H1 (cell line): ENCODE measurements around the gene ARF6. TPM values are rescaled to one million over a fixed set of nuclear protein-coding genes. Genes with fewer than 3 reads are reported as not detected.

Experiments used
- ASH2L ChIP-seq: fragments of 200-600, 300-600 bp; sonication (generic); IDR thresholded peaks from one replicate; pipeline ENCODE4 v1.7.1; 2017; ENCODE audit warnings: low read length
- BCL11A ChIP-seq, 2 experiments: IDR thresholded peaks; one replicate each; pipeline ENCODE4 v1.6.1; 2011; ENCODE audit warnings: low read depth in 2 of 2, low read length in 2 of 2, mild to moderate bottlenecking in 2 of 2
- BRCA1 ChIP-seq: IDR thresholded peaks from 2 replicates; pipeline ENCODE4 v1.6.1; 2012; ENCODE audit warnings: low read depth, low read length, improper control_type of control experiment
- CBX5 ChIP-seq: fragments of 300-800, 300-1000 bp; sonication (generic); IDR thresholded peaks from 2 replicates; pipeline ENCODE4 v1.7.1; 2016; ENCODE audit warnings: antibody characterized with exemption, low read length, low read depth
- CEBPB ChIP-seq: IDR thresholded peaks from 2 replicates; pipeline ENCODE4 v1.6.1; 2012; ENCODE audit warnings: low read depth, low read length
- CTBP2 ChIP-seq: IDR thresholded peaks from 2 replicates; pipeline ENCODE4 v1.7.0; 2011; ENCODE audit warnings: borderline replicate concordance, mild to moderate bottlenecking, moderate library complexity, mixed read lengths, low read length; ENCODE audit not compliant: insufficient read depth, insufficient read length
- EP300 ChIP-seq, 2 experiments: IDR thresholded peaks; 1 replicate in 1 of 2; 2 replicates in 1 of 2; pipeline ENCODE4 v1.6.1; 2011 to 2012; ENCODE audit warnings: low read depth in 2 of 2, low read length in 2 of 2, mild to moderate bottlenecking in 2 of 2, borderline replicate concordance in 1 of 2, inconsistent platforms in 1 of 2, moderate library complexity in 1 of 2
- EZH2 ChIP-seq: fragments of 200-600 bp; sonication (generic); IDR thresholded peaks from 2 replicates; pipeline ENCODE4 v1.7.1; 2012; ENCODE audit warnings: low read depth, mild to moderate bottlenecking, moderate library complexity, low read length, inconsistent platforms; ENCODE audit not compliant: severe bottlenecking
- GABPA ChIP-seq: IDR thresholded peaks from 2 replicates; pipeline ENCODE4 v1.6.1; 2011; ENCODE audit warnings: mild to moderate bottlenecking, low read length, moderate library complexity, borderline replicate concordance; ENCODE audit not compliant: insufficient read depth
- HDAC6 ChIP-seq: IDR thresholded peaks from one replicate; pipeline ENCODE4 v1.7.1; 2012; ENCODE audit warnings: low read depth, mild to moderate bottlenecking, inconsistent platforms, low read length, moderate library complexity
- JUND ChIP-seq: IDR thresholded peaks from 2 replicates; pipeline ENCODE4 v1.6.1; 2011; ENCODE audit warnings: mild to moderate bottlenecking, improper control_type of control experiment, low read length
- MAFK ChIP-seq: IDR thresholded peaks from 2 replicates; pipeline ENCODE4 v1.6.1; 2012; ENCODE audit warnings: low read depth, mild to moderate bottlenecking, improper control_type of control experiment, low read length
- NRF1 ChIP-seq: IDR thresholded peaks from 2 replicates; pipeline ENCODE4 v1.6.1; 2011; ENCODE audit warnings: mild to moderate bottlenecking, low read depth, low read length, improper control_type of control experiment
- POLR2A ChIP-seq, 2 experiments: IDR thresholded peaks; 1 replicate in 1 of 2; 2 replicates in 1 of 2; pipeline ENCODE4 v1.6.1; 2011; ENCODE audit warnings: low read depth in 2 of 2, low read length in 2 of 2, mild to moderate bottlenecking in 2 of 2; ENCODE audit errors: control extremely low read depth in 1 of 2
- POU5F1 ChIP-seq: IDR thresholded peaks from 2 replicates; pipeline ENCODE4 v1.6.1; 2011; ENCODE audit warnings: low read depth, mild to moderate bottlenecking, low read length, moderate library complexity
- RAD21 ChIP-seq, 2 experiments: IDR thresholded peaks in 1 of 2; conservative IDR thresholded peaks in 1 of 2; 2 replicates each; pipeline ENCODE4 v1.6.1; 2011; ENCODE audit warnings: low read depth in 2 of 2, low read length in 2 of 2, improper control_type of control experiment in 1 of 2, inconsistent platforms in 1 of 2, mild to moderate bottlenecking in 1 of 2, moderate library complexity in 1 of 2
- RBBP5 ChIP-seq: IDR thresholded peaks from 2 replicates; pipeline ENCODE4 v1.7.1; 2012; ENCODE audit warnings: low read depth, mild to moderate bottlenecking, inconsistent platforms, low read length, moderate library complexity, borderline replicate concordance
- RFX5 ChIP-seq: IDR thresholded peaks from 2 replicates; pipeline ENCODE4 v1.6.1; 2011; ENCODE audit warnings: low read depth, low read length, improper control_type of control experiment, borderline replicate concordance
- SIN3A ChIP-seq, 2 experiments: IDR thresholded peaks in 1 of 2; conservative IDR thresholded peaks in 1 of 2; 2 replicates each; pipeline ENCODE4 v1.6.1; 2011 to 2012; ENCODE audit warnings: low read length in 2 of 2, improper control_type of control experiment in 1 of 2, low read depth in 1 of 2, mild to moderate bottlenecking in 1 of 2
- SIRT6 ChIP-seq: IDR thresholded peaks from one replicate; pipeline ENCODE4 v1.7.1; 2012; ENCODE audit warnings: low read length, inconsistent platforms
- SP4 ChIP-seq: IDR thresholded peaks from 2 replicates; pipeline ENCODE4 v1.6.1; 2012; ENCODE audit warnings: low read length, inconsistent platforms
- SRF ChIP-seq: IDR thresholded peaks from 2 replicates; pipeline ENCODE4 v1.6.1; 2011; ENCODE audit warnings: mild to moderate bottlenecking, low read depth, low read length, moderate library complexity
- SUZ12 ChIP-seq: fragments of 200-600 bp; sonication (generic); IDR thresholded peaks from 2 replicates; pipeline ENCODE4 v1.6.1; 2012; ENCODE audit warnings: mild to moderate bottlenecking, inconsistent platforms, low read length, moderate library complexity, mixed read lengths
- TAF1 ChIP-seq: IDR thresholded peaks from 2 replicates; pipeline ENCODE4 v1.6.1; 2011; ENCODE audit warnings: mild to moderate bottlenecking, low read depth, low read length
- YY1 ChIP-seq: IDR thresholded peaks from 2 replicates; pipeline ENCODE4 v1.6.1; 2011; ENCODE audit warnings: low read depth, mild to moderate bottlenecking, low read length
- ZNF274 ChIP-seq: IDR thresholded peaks from 2 replicates; pipeline ENCODE4 v1.7.0; 2012; ENCODE audit warnings: low read length, borderline replicate concordance; ENCODE audit errors: extremely low read depth
- polyA plus RNA-seq, 7 experiments: library from polyadenylated mRNA; depleted of rRNA in 3 of 7; stranded (reverse) in 5 of 7; unstranded in 2 of 7; fragments of >200 nt in 5 of 7; fragments of 200-250 nt in 2 of 7; gene quantifications; 1 replicate in 5 of 7; 2 replicates in 1 of 7; 4 replicates in 1 of 7; pipeline versions ENCODE4 v1.2.1 to v1.2.3, GENCODE V29; 2011 to 2013; ENCODE audit warnings: missing spikeins in 2 of 7, mixed read lengths in 2 of 7
- total RNA-seq: library from RNA; stranded (reverse); fragmentation: NEBNext Ultra II Directional; extraction: Animal tissue kit (Norgen Biotek cat#: 25700); gene quantifications from 2 replicates; pipeline ENCODE4 v1.2.1, GENCODE V29; 2021

Gene ARF6
- total and polyA plus RNA-seq, 2 of the 8 experiments (the other 6 are each of a cell fraction or from before 2014, with no cell fraction given): 17.2 to 56.7 TPM

DNA sequence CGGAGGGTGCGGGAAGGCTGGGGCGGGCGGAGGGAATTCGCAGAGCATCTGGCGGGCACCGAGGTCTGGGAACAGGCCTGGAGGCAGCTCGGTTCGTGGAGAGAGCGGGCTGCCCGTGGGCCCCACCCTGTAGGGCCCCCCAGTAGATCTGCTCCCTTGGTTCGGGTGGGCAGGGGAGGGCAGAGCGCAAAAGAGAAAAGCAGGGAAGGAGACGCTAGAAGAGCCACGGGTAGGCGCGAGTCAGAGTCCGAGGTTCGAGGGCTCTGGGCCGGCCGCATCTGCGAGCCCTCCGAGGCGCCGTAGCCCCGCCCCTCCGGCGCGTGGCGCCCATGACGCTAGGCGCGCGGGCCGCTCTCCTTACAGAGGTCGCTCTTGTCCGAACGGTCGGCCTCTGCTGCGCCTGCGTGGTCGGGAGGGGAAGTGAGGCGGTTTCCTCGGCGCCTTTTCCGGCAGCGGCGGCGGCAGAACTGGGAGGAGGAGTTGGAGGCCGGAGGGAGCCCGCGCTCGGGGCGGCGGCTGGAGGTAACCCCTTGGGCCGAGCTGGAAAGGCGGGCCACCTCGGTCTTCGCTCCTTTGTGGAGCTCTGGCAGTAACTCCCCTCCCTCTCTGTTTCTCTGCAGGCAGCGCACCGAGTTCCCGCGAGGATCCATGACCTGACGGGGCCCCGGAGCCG lies at the start of gene ARF6 (continued):
- no peak for TF ChIP-seq HDAC6
- TF ChIP-seq BRCA1: no peak
- TF ChIP-seq RFX5: no peak
- TF ChIP-seq POLR2A (IDR thresholded peaks at IDR 0.05; ENCODE audit: control extremely low read depth in 1 of 2, low read depth in 2 of 2, low read length in 2 of 2): peak; percentile 68 to 99
- TF ChIP-seq EZH2: no peak
- no peak for TF ChIP-seq BCL11A (IDR thresholded peaks at IDR 0.05; ENCODE audit: low read depth in 2 of 2, low read length in 2 of 2)
- peak; percentile 96 for TF ChIP-seq TAF1
- no peak for TF ChIP-seq POU5F1
- no peak for TF ChIP-seq SIN3A (conservative IDR thresholded peaks at IDR 0.05 in 1 of 2, IDR thresholded peaks at IDR 0.05 in 1 of 2; ENCODE audit: low read depth in 1 of 2, low read length in 2 of 2)
- TF ChIP-seq ZNF274: no peak
- no peak for TF ChIP-seq CTBP2
- TF ChIP-seq RBBP5: 0 out of 2 replicates have a peak, but pooled peaks have one; percentile 88
- TF ChIP-seq NRF1: peak; percentile 60
- TF ChIP-seq ASH2L: peak; percentile 56
- TF ChIP-seq CEBPB: no peak
- peak; percentile 0 to 30; a peak in 1 of 4 replicates for TF ChIP-seq RAD21 (IDR thresholded peaks at IDR 0.05 in 1 of 2, conservative IDR thresholded peaks at IDR 0.05 in 1 of 2; ENCODE audit: low read depth in 2 of 2, low read length in 2 of 2)
- TF ChIP-seq YY1: peak; percentile 79
- no peak for TF ChIP-seq SUZ12
- no peak; the same call in 1 of the 2 replicates for TF ChIP-seq SP4
- no peak for TF ChIP-seq CBX5
- TF ChIP-seq SRF: peak; percentile 49
- TF ChIP-seq MAFK: no peak
- no peak for TF ChIP-seq GABPA
- TF ChIP-seq JUND: no peak
- no peak for TF ChIP-seq SIRT6
- peak in 1 of 2 experiments; percentile 48; a peak in 1 of 3 replicates for TF ChIP-seq EP300 (IDR thresholded peaks at IDR 0.05; ENCODE audit: borderline replicate concordance in 1 of 2, low read depth in 2 of 2, low read length in 2 of 2)
